ENCODE results near the gene BORCS6. TPM values are rescaled to one million over a fixed set of nuclear protein-coding genes. Genes with fewer than 3 reads are reported as not detected.

Gene BORCS6
- total and polyA plus RNA-seq, 2 donors from 2014 or later, result 8.6 to 15.4 TPM

DNA sequence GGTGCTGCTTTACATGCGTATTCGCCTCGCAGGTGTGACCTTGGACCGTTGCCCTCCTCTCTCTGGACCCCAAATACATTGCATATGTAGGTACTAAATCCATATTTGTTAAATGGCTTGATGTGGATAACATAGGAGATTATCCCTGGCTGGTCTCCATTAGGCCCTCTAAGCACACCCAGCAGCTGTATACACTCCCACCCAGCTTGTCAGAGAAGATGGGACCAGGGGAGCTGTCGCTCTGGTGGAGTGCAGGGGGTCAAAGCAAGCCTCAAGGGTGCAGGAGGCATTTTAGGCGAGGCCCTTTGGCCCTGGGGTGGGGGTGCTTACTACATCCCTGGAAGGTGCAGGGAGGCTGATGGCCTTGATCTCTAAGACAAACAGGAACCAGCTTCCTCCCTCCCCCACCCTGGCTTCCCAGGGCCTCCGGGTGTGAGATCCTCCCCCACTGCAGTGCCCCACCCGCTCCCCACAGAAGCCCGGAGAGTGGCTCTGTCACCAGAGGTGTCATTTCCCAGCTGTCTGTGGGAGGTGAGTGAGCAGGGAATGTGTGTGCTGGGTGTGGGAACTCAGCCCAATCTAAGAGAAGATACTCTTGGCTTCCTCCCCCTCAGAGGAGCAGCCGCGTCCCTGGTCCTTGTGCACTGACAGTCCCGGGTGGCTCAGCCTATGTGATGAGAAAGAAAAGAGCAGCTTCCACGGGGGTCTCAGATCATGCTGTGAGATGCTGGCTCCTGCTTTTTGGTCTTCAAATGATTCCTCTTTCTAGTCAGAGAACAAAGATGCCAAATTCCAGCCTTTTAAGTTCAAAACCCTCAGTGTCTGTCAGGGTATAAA lies 25.8 kb downstream of the BORCS6 start:
- H3K27me3 ChIP-seq (ENCODE audit: control insufficient read depth, insufficient read depth, low read length), result no peaks in the 10 kb centered on the region
- FAIRE-seq (no peak), DNase-seq (peak; percentile 90 to 94 (median 91))
- no peak overlapping the region for H3K4me3 ChIP-seq (ENCODE audit: low read length in 3 of 3)
- H3K9ac ChIP-seq (ENCODE audit: low read length in 3 of 3), result peak overlapping the region in 1 of 3 donors; percentile 12
- peak overlapping the region in 1 of 2 donors; percentile 86 for H3K27ac ChIP-seq (ENCODE audit: low read depth in 2 of 2, low read length in 2 of 2)
- intact Hi-C loops (cut with DNase I), result no loop called here
- peaks cover 2 to 14% (median 2%) of the 10 kb centered on the region in 3 donors for H3K36me3 ChIP-seq (ENCODE audit: control insufficient read depth in 2 of 3, insufficient read depth in 3 of 3, low read length in 3 of 3)
- TF ChIP-seq, protein P1, sequence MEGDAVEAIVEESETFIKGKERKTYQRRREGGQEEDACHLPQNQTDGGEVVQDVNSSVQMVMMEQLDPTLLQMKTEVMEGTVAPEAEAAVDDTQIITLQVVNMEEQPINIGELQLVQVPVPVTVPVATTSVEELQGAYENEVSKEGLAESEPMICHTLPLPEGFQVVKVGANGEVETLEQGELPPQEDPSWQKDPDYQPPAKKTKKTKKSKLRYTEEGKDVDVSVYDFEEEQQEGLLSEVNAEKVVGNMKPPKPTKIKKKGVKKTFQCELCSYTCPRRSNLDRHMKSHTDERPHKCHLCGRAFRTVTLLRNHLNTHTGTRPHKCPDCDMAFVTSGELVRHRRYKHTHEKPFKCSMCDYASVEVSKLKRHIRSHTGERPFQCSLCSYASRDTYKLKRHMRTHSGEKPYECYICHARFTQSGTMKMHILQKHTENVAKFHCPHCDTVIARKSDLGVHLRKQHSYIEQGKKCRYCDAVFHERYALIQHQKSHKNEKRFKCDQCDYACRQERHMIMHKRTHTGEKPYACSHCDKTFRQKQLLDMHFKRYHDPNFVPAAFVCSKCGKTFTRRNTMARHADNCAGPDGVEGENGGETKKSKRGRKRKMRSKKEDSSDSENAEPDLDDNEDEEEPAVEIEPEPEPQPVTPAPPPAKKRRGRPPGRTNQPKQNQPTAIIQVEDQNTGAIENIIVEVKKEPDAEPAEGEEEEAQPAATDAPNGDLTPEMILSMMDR (IDR thresholded peaks at IDR 0.05; ENCODE audit: borderline replicate concordance, extremely low read depth, insufficient read depth), result no peak
- no peaks in the 10 kb centered on the region for H3K9me3 ChIP-seq (ENCODE audit: control insufficient read depth in 2 of 3, insufficient read depth in 1 of 3, low read length in 3 of 3)
- H3K4me1 ChIP-seq (ENCODE audit: control insufficient read depth in 2 of 3, insufficient read depth in 2 of 3, low read depth in 1 of 3, low read length in 3 of 3), result peaks cover 0 to 24% (median 22%) of the 10 kb centered on the region in 3 donors

- no peak for FAIRE-seq
- no peaks in the 10 kb centered on the region for H3K9me3 ChIP-seq (ENCODE audit: control insufficient read depth in 2 of 3, insufficient read depth in 1 of 3, low read length in 3 of 3)
- TF ChIP-seq, protein P1 (IDR thresholded peaks at IDR 0.05; ENCODE audit: borderline replicate concordance, extremely low read depth, insufficient read depth), result no peak
- H3K9ac ChIP-seq (ENCODE audit: low read length in 3 of 3), result peak overlapping the region; percentile 19 to 84 (median 27)
- peak; percentile 63 to 88 (median 78) for DNase-seq
- H3K27ac ChIP-seq (ENCODE audit: low read depth in 2 of 2, low read length in 2 of 2), result peak overlapping the region; percentile 96 to 99
- intact Hi-C loops (cut with DNase I), result no loop called here
- H3K36me3 ChIP-seq (ENCODE audit: control insufficient read depth in 2 of 3, insufficient read depth in 3 of 3, low read length in 3 of 3), result peaks cover 2 to 14% (median 2%) of the 10 kb centered on the region in 3 donors
- H3K4me3 ChIP-seq (ENCODE audit: low read length in 3 of 3), result peak overlapping the region in 2 of 3 donors; percentile 38 to 57
- peaks cover 0 to 29% (median 22%) of the 10 kb centered on the region in 3 donors for H3K4me1 ChIP-seq (ENCODE audit: control insufficient read depth in 2 of 3, insufficient read depth in 2 of 3, low read depth in 1 of 3, low read length in 3 of 3)
- no peaks in the 10 kb centered on the region for H3K27me3 ChIP-seq (ENCODE audit: control insufficient read depth, insufficient read depth, low read length)
Observed at GRCh38 chr17:8162997-8163977, 26.7 kb downstream of the BORCS6 start.

DNA sequence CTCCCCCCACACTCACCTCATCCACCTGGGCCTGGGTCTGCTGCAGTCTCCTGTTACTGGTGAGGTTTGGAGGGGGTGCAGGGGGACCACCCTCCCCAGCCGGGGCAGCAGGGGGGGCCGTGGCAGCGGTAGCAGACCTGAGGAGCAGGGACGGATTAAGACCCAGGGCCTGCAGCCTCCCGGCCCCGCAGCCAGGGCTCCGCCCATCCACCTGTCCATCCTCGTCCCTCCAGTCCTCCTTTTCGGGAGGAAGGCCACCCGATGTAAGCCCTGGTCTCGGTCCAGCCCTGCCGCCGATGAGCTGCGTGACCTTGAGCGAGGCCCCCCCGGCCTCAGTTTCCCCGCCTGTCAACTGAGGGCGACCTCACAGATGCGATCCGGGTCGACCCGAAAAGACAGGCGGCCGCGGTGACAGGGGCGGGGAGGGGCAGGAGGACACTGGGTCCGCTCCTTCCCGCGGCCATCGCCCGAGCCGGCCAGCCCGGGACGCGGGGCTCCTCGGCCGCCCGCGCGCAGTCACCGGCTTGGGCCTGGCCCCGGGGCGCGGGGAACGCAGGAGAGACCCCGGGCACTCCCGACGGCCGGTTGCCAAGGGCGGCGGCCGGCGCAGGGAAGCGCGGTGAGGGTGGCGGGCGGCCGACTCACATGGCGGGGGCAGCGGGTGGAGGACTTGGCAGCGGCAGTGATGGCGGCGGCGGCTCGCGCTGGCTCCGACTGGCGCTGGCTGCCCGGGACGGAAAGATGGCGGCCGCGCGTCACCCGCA lies 27.6 kb downstream of the BORCS6 start, which contains the start of gene VAMP2:
TSS of gene VAMP2 (minus strand) at position 716 of the 764 bp plus-strand sequence. CDS start at position 647, 69 bp downstream.
- Histone ChIP-seq H3K4me1 (ENCODE audit: control insufficient read depth in 2 of 3, insufficient read depth in 2 of 3, low read depth in 1 of 3, low read length in 3 of 3) (peaks cover 0 to 30% (median 22%) of the 10 kb centered on the region in 3 donors), H3K27me3 (ENCODE audit: control insufficient read depth, insufficient read depth, low read length) (no peaks in the 10 kb centered on the region), H3K4me3 (ENCODE audit: low read length in 3 of 3) (peak within 1 kb of the TSS; percentile 47 to 86 (median 75)), H3K9ac (ENCODE audit: low read length in 3 of 3) (peak within 1 kb of the TSS; percentile 28 to 99 (median 97)), H3K9me3 (ENCODE audit: control insufficient read depth in 2 of 3, insufficient read depth in 1 of 3, low read length in 3 of 3) (no peaks in the 10 kb centered on the region), H3K36me3 (ENCODE audit: control insufficient read depth in 2 of 3, insufficient read depth in 3 of 3, low read length in 3 of 3) (peaks cover 2 to 14% (median 2%) of the 10 kb centered on the region in 3 donors), H3K27ac (ENCODE audit: low read depth in 2 of 2, low read length in 2 of 2) (peak within 1 kb of the TSS; percentile 96 to 99)
- FAIRE-seq (no peak), DNase-seq (peak in 4 of 5 donors; percentile 78 to 96 (median 86))
- TF ChIP-seq, protein P1 (IDR thresholded peaks at IDR 0.05; ENCODE audit: borderline replicate concordance, extremely low read depth, insufficient read depth), result no peak
- intact Hi-C loops (cut with DNase I), result no loop called here

Measured in kidney (tissue), 14 donors.